Caco-2 (cell line): ENCODE results near the gene LDB3. TPM values are rescaled to one million over a fixed set of nuclear protein-coding genes. Genes with fewer than 3 reads are reported as not detected.

Experiments used
- BruUV-seq: library from RNA; stranded (reverse); fragments of 400-500 nt; replicated peaks from 2 replicates; lab custom pipeline; 2021; lab: Mats Ljungman, UMichigan
- CTCF ChIA-PET: fragments of 300-600 bp; sonication (Branson Sonifier 250); formaldehyde crosslinking; loops from one replicate; lab custom pipeline; 2022; ENCODE audit warnings: antibody characterized with exemption; lab: Charles Lee
- POLR2A ChIA-PET: fragments of 300-600 bp; sonication (Branson Sonifier 250); formaldehyde crosslinking; loops from one replicate; lab custom pipeline; 2022; ENCODE audit warnings: antibody characterized with exemption; lab: Charles Lee
- DNase-seq, 2 experiments: peaks; one replicate each; pipeline versions ENCODE4 v3.0.0 to v3.0.0-alpha.2; 2020 to 2022
- H3K27me3 ChIP-seq: replicated peaks from 2 replicates; pipeline ENCODE4 v1.6.0; 2011; ENCODE audit warnings: low read length; ENCODE audit not compliant: control insufficient read depth, insufficient read depth
- H3K36me3 ChIP-seq: 2 replicates; pipeline ENCODE4 v1.5.1; 2011; ENCODE audit warnings: low read length; ENCODE audit not compliant: control insufficient read depth, insufficient read depth
- H3K4me1 ChIP-seq: fragments of 250-450 bp; sonication (Bioruptor Pico); 2 replicates; pipeline ENCODE4 v1.5.1; 2020; ENCODE audit warnings: mild to moderate bottlenecking
- H3K4me3 ChIP-seq: 2 replicates; pipeline ENCODE4 v1.5.1; 2011; ENCODE audit warnings: low read depth, mild to moderate bottlenecking, control low read depth, low read length
- H3K9me3 ChIP-seq: fragments of 250-450 bp; sonication (Bioruptor Pico); 2 replicates; pipeline ENCODE4 v1.5.1; 2020; ENCODE audit warnings: mild to moderate bottlenecking, moderate library complexity
- H3K27ac Mint-ChIP-seq: one replicate; pipeline ENCODE4 v1.8.0; 2022; ENCODE audit warnings: mixed read lengths; ENCODE audit not compliant: unreplicated experiment
- H3K27me3 Mint-ChIP-seq: one replicate; pipeline ENCODE4 v1.8.0; 2022; ENCODE audit warnings: mixed read lengths; ENCODE audit not compliant: insufficient read depth, unreplicated experiment
- H3K36me3 Mint-ChIP-seq: one replicate; pipeline ENCODE4 v1.8.0; 2022; ENCODE audit warnings: mild to moderate bottlenecking, mixed read lengths; ENCODE audit not compliant: insufficient read depth, unreplicated experiment
- H3K4me1 Mint-ChIP-seq: one replicate; pipeline ENCODE4 v1.8.0; 2022; ENCODE audit warnings: low read depth, mixed read lengths; ENCODE audit not compliant: unreplicated experiment
- H3K4me3 Mint-ChIP-seq: one replicate; pipeline ENCODE4 v1.8.0; 2022; ENCODE audit warnings: mild to moderate bottlenecking, moderate library complexity, mixed read lengths; ENCODE audit not compliant: unreplicated experiment
- H3K9me3 Mint-ChIP-seq: one replicate; pipeline ENCODE4 v1.8.0; 2022; ENCODE audit warnings: mixed read lengths; ENCODE audit not compliant: unreplicated experiment
- CTCF ChIP-seq, 2 experiments: fragments of 200-600 bp in 1 of 2; IDR thresholded peaks; 1 replicate in 1 of 2; 2 replicates in 1 of 2; pipeline versions ENCODE4 v1.5.1 to v1.8.0; 2011 to 2022; ENCODE audit warnings: antibody characterized with exemption in 1 of 2, control low read depth in 1 of 2, inconsistent platforms in 1 of 2, low read depth in 1 of 2, low read length in 1 of 2, mild to moderate bottlenecking in 1 of 2, moderate library complexity in 1 of 2; ENCODE audit not compliant: insufficient read depth in 1 of 2, severe bottlenecking in 1 of 2, unreplicated experiment in 1 of 2
- intact Hi-C: fragments of 100-400 bp; cut with micrococcal nuclease; formaldehyde crosslinking; loops from one replicate; pipeline ENCODE4 v1.10.0; 2022; ENCODE audit not compliant: unreplicated experiment
- total RNA-seq: library from RNA; stranded (reverse); gene quantifications from 2 replicates; pipeline ENCODE4 v1.2.3, GENCODE V29; 2022

LDB3 gene
- total RNA-seq, 1 experiment from 2014 or later: 0.09 TPM

GRCh38 chr10:86651021-86651471, 17.3 kb upstream of the LDB3 start:
- H3K36me3 Mint-ChIP-seq: no peaks in the 10 kb centered on the region
- no TSS peak for BruUV-seq
- no peaks in the 10 kb centered on the region for H3K9me3 ChIP-seq
- intact Hi-C loops: no loop called here
- H3K4me1 ChIP-seq: no peaks in the 10 kb centered on the region
- ChIA-PET POLR2A (no interaction called here), CTCF (no interaction called here)
- H3K4me3 Mint-ChIP-seq: no peak overlapping the region
- H3K36me3 ChIP-seq: no peaks in the 10 kb centered on the region
- no peaks in the 10 kb centered on the region for H3K9me3 Mint-ChIP-seq
- H3K4me3 ChIP-seq: no peak overlapping the region
- TF ChIP-seq CTCF (IDR thresholded peaks at IDR 0.05; ENCODE audit: insufficient read depth in 1 of 2, low read depth in 1 of 2, low read length in 1 of 2, severe bottlenecking in 1 of 2, unreplicated experiment in 1 of 2): no peak
- H3K4me1 Mint-ChIP-seq: no peaks in the 10 kb centered on the region
- no peak overlapping the region for H3K27ac Mint-ChIP-seq
- no peaks in the 10 kb centered on the region for H3K27me3 ChIP-seq
- no peaks in the 10 kb centered on the region for H3K27me3 Mint-ChIP-seq
- no peak for DNase-seq

- H3K27ac Mint-ChIP-seq: no peak overlapping the region
- BruUV-seq: no TSS peak
- no peak for TF ChIP-seq CTCF (IDR thresholded peaks at IDR 0.05; ENCODE audit: insufficient read depth in 1 of 2, low read depth in 1 of 2, low read length in 1 of 2, severe bottlenecking in 1 of 2, unreplicated experiment in 1 of 2)
- no peak for DNase-seq
- H3K9me3 Mint-ChIP-seq: no peaks in the 10 kb centered on the region
- H3K4me3 ChIP-seq: no peak overlapping the region
- H3K4me1 Mint-ChIP-seq: no peaks in the 10 kb centered on the region
- CTCF ChIA-PET: no interaction called here
- H3K36me3 Mint-ChIP-seq: no peaks in the 10 kb centered on the region
- no peaks in the 10 kb centered on the region for H3K9me3 ChIP-seq
- POLR2A ChIA-PET: no interaction called here
- H3K4me1 ChIP-seq: no peaks in the 10 kb centered on the region
- H3K27me3 Mint-ChIP-seq: no peaks in the 10 kb centered on the region
- no peaks in the 10 kb centered on the region for H3K36me3 ChIP-seq
- H3K4me3 Mint-ChIP-seq: no peak overlapping the region
- intact Hi-C loops: no loop called here
- H3K27me3 ChIP-seq: no peaks in the 10 kb centered on the region
Measured at GRCh38 chr10:86651631-86652331, 16.5 kb upstream of the LDB3 start.

DNA sequence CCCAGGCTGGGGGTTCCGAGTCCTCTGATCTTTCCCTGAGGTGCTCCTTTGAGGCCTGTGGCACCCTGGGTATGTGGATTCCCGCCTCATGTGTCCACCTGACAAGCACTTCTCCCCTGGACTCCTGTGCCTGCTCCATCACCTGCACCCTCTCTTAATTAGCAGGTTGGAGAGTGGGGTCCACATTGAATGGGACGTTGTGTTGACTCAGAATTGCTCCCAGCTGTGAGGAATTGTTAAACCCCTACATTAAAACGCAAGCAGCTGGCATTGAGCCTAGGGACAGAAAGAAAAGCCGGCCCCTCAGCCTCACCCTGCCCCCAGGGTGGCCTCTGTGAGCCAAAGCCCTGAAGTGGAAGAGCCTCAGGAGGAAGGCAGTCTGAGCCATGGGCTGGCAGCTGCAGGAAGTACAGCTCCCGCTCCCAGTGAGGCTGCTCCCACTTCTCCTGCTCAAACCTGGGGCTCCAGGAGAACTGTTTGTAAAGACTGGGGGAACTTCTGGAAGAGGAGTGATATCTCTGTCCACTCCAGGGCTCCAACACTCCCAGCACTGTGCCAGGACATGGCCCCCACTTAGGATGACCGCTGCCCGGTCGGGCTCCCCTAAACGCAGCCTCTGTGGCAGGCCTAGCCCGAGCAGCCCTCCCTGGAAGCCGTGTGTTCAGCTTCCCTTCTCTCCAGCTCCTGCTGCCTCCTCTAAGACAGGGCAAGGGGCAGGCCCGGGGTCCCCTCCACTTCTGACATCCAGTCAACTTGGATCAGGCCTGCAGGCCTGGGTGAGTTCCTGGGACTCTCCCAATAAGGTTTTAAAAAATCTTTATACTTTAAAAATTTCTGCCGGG, 15.7 kb upstream of the LDB3 start:
- no peaks in the 10 kb centered on the region for H3K27me3 Mint-ChIP-seq
- Histone ChIP-seq H3K4me1 (no peaks in the 10 kb centered on the region), H3K9me3 (no peaks in the 10 kb centered on the region), H3K27me3 (no peaks in the 10 kb centered on the region), H3K4me3 (no peak overlapping the region), H3K36me3 (no peaks in the 10 kb centered on the region)
- POLR2A ChIA-PET: no interaction called here
- no peak overlapping the region for H3K27ac Mint-ChIP-seq
- H3K9me3 Mint-ChIP-seq: no peaks in the 10 kb centered on the region
- TF ChIP-seq CTCF (IDR thresholded peaks at IDR 0.05; ENCODE audit: insufficient read depth in 1 of 2, low read depth in 1 of 2, low read length in 1 of 2, severe bottlenecking in 1 of 2, unreplicated experiment in 1 of 2): no peak
- H3K4me1 Mint-ChIP-seq: no peaks in the 10 kb centered on the region
- no TSS peak for BruUV-seq
- intact Hi-C loops: no loop called here
- no peaks in the 10 kb centered on the region for H3K36me3 Mint-ChIP-seq
- CTCF ChIA-PET: no interaction called here
- no peak overlapping the region for H3K4me3 Mint-ChIP-seq
- DNase-seq: peak in 1 of 2 experiments; percentile 12
